GM21737 (cell line): Measurements from ENCODE around the gene B4GALT2.

Experiments
- ATAC-seq: cut with Tn5 transposase; IDR thresholded peaks from one replicate; pipeline ENCODE4 v1.9.1; 2021; ENCODE audit warnings: mild to moderate bottlenecking, moderate library complexity; ENCODE audit not compliant: unreplicated experiment

The B4GALT2 gene

GRCh38 chr1:43969416-43969745 lies 9.6 kb upstream of the B4GALT2 start:
- no peak for ATAC-seq

GRCh38 chr1:43969746-43970466 lies 9.1 kb upstream of the B4GALT2 start, which contains the start of gene DPH2:
Gene DPH2, plus strand, starts transcription at chr1:43970010. Its CDS starts 166 bp downstream, at chr1:43970176.
- peak; percentile 68 for ATAC-seq

DNA sequence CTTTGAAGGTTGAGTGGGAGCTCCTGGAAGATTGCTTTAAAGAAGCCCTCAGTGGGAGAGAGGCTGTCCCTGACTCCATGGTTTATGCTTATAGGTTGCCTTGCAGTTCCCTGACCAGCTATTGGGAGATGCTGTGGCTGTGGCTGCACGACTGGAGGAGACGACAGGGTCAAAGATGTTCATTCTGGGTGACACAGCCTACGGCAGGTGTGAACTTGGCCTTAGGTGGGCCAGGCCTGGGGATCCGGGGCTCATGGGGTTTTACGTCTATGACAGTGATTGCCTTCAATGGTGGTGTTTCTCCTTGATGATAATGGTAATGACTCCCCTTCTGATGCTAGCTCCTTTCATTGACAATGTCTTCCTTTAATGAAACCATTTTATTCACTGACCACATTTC lies 8.5 kb upstream of the B4GALT2 start:
- ATAC-seq = no peak

DNA sequence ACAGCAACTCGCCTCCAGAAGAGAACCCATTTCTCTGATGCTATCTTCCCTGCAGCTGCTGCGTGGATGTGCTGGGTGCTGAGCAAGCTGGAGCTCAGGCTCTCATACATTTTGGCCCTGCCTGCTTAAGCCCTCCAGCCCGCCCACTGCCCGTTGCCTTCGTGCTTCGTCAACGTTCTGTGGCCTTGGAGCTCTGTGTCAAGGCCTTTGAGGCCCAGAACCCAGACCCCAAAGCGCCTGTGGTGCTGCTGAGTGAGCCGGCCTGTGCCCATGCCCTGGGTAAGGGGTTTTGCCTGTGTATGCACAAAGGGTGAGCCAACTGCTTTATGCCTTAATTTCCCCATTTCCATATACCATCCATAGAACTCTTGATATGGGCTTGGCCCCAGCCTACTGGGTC lies 8.1 kb upstream of the B4GALT2 start:
- ATAC-seq = no peak

- ATAC-seq = no peak
Measured at GRCh38 chr1:43971336-43971980, 7.6 kb upstream of the B4GALT2 start.

DNA sequence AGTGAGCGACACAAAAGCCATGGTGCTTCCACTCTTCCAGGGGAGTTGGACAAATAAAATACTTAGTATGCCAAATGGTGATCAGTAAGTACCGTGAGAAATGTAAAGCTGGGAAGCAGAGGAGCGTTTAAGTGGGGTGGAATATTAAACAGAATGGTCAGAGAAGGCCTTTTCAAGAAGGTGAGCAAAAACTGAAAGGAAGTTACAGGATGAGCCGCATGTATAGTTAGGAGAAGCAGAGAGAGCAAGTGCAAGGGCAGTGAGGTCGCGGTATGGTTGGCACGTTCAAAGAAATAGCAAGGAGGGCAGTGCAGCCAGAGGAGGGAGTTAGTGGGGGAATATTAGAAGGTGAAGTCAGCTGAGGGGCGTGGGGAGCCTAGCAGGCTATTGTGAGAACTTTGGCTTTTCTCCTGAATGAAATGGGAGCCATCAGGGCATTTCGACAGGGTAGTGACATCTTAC lies 5.0 kb upstream of the B4GALT2 start:
- no peak for ATAC-seq

- ATAC-seq = peak; percentile 57
Measured at GRCh38 chr1:43974443-43975248, 4.4 kb upstream of the B4GALT2 start, which contains the start of gene ATP6V0B. Gene ATP6V0B, plus strand, starts transcription at chr1:43974960. Its CDS starts 81 bp downstream, at chr1:43975041.

GRCh38 chr1:43975249-43975961 lies 3.6 kb upstream of the B4GALT2 start:
- ATAC-seq = no peak

DNA sequence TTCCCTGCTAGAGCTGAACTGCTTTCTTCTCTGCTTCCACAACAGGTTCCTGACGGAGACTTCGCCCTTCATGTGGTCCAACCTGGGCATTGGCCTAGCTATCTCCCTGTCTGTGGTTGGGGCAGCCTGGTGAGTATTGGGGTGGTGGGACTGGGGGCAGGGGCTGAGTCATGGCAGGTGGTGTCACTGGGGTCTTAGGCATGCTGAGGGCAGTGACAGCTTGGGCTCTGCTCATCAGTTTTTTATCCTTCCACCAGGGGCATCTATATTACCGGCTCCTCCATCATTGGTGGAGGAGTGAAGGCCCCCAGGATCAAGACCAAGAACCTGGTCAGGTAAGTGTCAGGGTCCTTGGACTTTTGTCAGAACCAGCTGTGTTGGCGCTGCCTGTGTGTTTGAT lies 3.0 kb upstream of the B4GALT2 start:
- no peak for ATAC-seq

GRCh38 chr1:43976890-43977289 lies 2.1 kb upstream of the B4GALT2 start:
- no peak for ATAC-seq

- no peak for ATAC-seq
Measured at GRCh38 chr1:43977376-43978263, 1.4 kb upstream of the B4GALT2 start.

- no peak for ATAC-seq
Measured at GRCh38 chr1:43978264-43978550, 803 bp upstream of the B4GALT2 start.

DNA sequence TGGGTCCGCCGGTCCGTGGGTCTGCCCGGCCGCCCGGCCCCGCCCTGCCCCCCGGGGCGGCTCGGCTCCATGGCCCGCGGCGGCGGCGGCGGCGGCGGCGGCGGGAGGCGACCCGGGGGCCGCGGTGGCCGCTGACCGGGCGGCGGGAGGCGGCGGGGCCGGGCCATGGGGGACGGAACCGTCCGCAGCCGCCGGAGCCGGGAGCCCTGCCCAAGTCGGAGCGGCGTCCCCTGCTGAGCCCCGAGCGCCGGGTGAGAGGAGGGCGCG lies 184 bp downstream of the B4GALT2 start:
- no peak for ATAC-seq

- ATAC-seq = no peak
Measured at GRCh38 chr1:43979528-43980254, 681 bp downstream of the B4GALT2 start.

DNA sequence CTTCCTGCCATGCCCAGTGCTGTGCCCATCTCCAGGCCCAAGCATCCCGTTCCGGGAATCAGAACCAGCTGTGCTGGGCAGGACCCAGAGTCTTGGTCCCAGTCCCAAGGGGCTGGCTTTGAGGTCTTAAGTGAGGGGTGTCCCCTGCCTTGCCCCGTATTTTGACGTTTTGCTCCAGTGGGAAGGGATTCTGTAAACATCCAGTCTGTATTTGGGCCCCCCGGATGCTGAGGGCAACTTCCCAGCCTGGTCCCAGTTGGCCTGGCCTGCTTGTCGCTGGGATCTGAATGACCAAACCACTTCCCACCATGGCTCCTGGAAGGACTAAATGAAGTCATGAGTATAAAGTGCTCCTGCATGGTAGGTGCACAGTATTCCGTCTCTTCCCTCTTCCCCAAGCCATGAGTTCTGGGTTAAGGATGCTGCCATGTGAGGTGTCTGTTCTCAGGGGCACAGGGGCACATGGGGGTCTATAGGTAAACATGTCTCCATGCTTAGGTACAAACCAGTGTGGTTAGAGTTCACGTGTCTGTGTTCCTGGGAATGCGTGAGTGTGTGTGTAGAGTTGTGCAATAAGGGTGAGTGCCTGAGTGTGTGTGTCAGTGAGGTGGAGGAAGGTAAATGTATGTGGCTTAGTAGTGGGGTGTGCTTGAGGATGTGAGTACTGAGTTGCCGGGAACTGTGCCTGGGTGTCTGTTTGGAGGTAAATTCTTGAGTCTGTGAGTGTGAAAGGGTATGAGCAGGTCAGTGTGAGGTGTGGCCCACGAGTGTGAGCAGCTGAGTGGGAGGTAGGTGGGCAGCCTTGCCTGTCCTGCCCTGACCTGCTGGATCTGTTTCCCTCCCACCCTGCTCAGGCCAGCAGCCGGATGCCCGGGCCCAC lies 1.5 kb downstream of the B4GALT2 start:
- no peak for ATAC-seq

GRCh38 chr1:43981135-43981491 lies 2.1 kb downstream of the B4GALT2 start:
- no peak for ATAC-seq

DNA sequence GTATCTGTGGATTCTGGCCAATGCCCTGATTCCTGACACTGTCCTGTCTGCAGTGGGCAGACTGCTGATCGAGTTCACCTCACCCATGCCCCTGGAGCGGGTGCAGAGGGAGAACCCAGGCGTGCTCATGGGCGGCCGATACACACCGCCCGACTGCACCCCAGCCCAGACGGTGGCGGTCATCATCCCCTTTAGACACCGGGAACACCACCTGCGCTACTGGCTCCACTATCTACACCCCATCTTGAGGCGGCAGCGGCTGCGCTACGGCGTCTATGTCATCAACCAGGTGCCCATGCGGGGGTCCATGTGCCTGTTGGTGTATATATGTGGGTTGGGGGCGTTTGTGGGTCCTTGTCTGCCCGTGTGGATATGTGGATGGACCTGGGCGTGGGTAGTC lies 2.6 kb downstream of the B4GALT2 start:
- no peak for ATAC-seq

DNA sequence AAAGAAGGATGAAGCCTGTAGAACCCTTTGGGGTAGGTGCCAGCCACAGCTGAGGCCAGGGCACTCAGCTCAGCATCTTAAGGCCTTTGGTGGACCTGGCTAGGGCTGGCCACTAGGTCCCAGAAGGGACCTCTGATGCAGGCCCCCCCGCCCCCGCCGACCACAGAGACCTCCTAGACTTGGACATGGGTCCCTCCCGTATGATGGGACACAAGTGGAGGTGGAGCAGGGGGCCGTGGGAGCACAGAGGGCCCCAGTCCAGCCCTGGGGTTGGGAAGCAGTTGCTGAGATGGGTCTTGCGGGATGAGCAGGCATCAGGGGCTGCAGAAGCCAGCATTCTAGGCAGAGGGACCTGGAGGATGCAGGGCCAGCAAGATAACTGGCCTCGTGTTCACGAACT lies 3.2 kb downstream of the B4GALT2 start:
- no peak for ATAC-seq

DNA sequence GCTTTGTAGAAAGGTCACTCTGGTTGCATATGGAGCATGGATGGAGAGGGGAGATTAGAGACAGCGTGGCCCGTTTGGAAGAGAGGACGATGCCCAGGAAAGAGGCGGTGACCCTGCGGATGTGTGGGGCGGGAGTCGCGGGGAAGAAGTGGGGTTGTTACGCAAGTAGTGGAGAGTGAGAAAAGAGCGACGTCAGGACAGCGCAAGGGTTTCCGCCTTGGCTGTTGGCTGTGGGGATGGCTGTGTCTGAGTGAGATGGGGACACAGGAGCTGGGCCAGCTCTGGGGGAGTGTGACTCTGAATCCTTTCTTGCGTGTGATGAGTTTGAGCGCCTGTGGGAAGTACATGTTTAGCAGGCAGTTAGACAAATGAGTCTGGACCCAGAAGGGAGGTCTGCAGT lies 3.8 kb downstream of the B4GALT2 start:
- ATAC-seq = no peak
